HCT116 (cell line): ENCODE data around the gene HIC1. TPM values are rescaled to one million over a fixed set of nuclear protein-coding genes. Genes with fewer than 3 reads are reported as not detected.

ENCODE experiments used
- ATAC-seq: fragments of 200-7000 bp; cut with Tn5 transposase; 2 replicates; pipeline ENCODE4 v1.9.1; 2020; ENCODE audit warnings: mild to moderate bottlenecking, moderate library complexity
- BruUV-seq: library from RNA; stranded (reverse); fragments of 400-500 nt; replicated peaks from 2 replicates; lab custom pipeline; 2021; lab: Mats Ljungman, UMichigan
- CTCF ChIA-PET: fragments of 300-600 bp; sonication (Branson Sonifier 250); formaldehyde crosslinking; loops from one replicate; lab custom pipeline; 2021; ENCODE audit warnings: antibody characterized with exemption; lab: Charles Lee
- POLR2A ChIA-PET: fragments of 300-600, 350-600 bp; sonication (Branson Sonifier 250); formaldehyde crosslinking; loops from one replicate; lab custom pipeline; 2021; ENCODE audit warnings: antibody characterized with exemption; lab: Charles Lee
- RAD21 ChIA-PET, 2 experiments: fragments of 300-600 bp; sonication (Branson Sonifier 250); formaldehyde crosslinking; loops; one replicate each; lab custom pipeline; 2023; ENCODE audit warnings: low total read pairs in 2 of 2; ENCODE audit not compliant: uncharacterized antibody in 2 of 2, unreplicated experiment in 2 of 2, low non-redundant PET in 1 of 2; lab: Charles Lee
- DNase-seq: peaks from one replicate; pipeline ENCODE4 v3.0.0-alpha.2; 2010; ENCODE audit warnings: low read depth, low spot score
- H2AFZ ChIP-seq: fragments of 200-600 bp; shearing (Covaris generic), sonication (generic); 2 replicates; pipeline ENCODE4 v1.6.1; 2017; ENCODE audit warnings: low read depth, mixed run types, mixed read lengths, antibody characterized with exemption, low read length; ENCODE audit not compliant: poor library complexity, severe bottlenecking
- H3K27ac ChIP-seq: 2 replicates; pipeline ENCODE4 v1.5.1; 2012; ENCODE audit warnings: low read depth, low read length
- H3K27me3 ChIP-seq: fragments of 200-600 bp; sonication (generic); 2 replicates; pipeline ENCODE4 v1.6.1; 2016; ENCODE audit warnings: mixed run types, low read length, mixed read lengths; ENCODE audit not compliant: insufficient read depth
- H3K36me3 ChIP-seq, 2 experiments: fragments of 200-500 bp in 1 of 2; fragments of 200-600 bp in 1 of 2; sonication (Bioruptor generic) in 1 of 2; sonication (generic) in 1 of 2; 2 replicates each; pipeline versions ENCODE4 v1.5.1 to v1.6.1; 2014 to 2016; ENCODE audit warnings: low read length in 2 of 2, inconsistent platforms in 1 of 2, mixed read lengths in 1 of 2, mixed run types in 1 of 2; ENCODE audit not compliant: insufficient read depth in 2 of 2, control insufficient read depth in 1 of 2
- H3K4me1 ChIP-seq, 2 experiments: fragments of 200-600 bp in 1 of 2; sonication (generic) in 1 of 2; 2 replicates each; pipeline versions ENCODE4 v1.5.1 to v1.6.1; 2012 to 2017; ENCODE audit warnings: low read length in 2 of 2, inconsistent platforms in 1 of 2, mild to moderate bottlenecking in 1 of 2, mixed read lengths in 1 of 2, mixed run types in 1 of 2, moderate library complexity in 1 of 2; ENCODE audit not compliant: insufficient read depth in 2 of 2, control insufficient read depth in 1 of 2
- H3K4me2 ChIP-seq: fragments of 200-600 bp; sonication (generic); 2 replicates; pipeline ENCODE4 v1.6.1; 2017; ENCODE audit warnings: mixed run types, low read length, mixed read lengths
- H3K4me3 ChIP-seq, 2 experiments: fragments of 200-600 bp in 1 of 2; sonication (generic) in 1 of 2; replicated peaks in 1 of 2; 2 replicates each; pipeline ENCODE4 v1.5.1; 2011 to 2016; ENCODE audit warnings: low read length in 2 of 2, control low read depth in 1 of 2, low read depth in 1 of 2, mild to moderate bottlenecking in 1 of 2, mixed read lengths in 1 of 2, mixed run types in 1 of 2
- H3K79me2 ChIP-seq: fragments of 200-600 bp; sonication (generic); 2 replicates; pipeline ENCODE4 v1.6.1; 2017; ENCODE audit warnings: mild to moderate bottlenecking, mixed run types, low read length, moderate library complexity, mixed read lengths; ENCODE audit not compliant: insufficient read depth
- H3K9ac ChIP-seq: fragments of 200-600 bp; sonication (generic); 2 replicates; pipeline ENCODE4 v1.6.1; 2016; ENCODE audit warnings: low read length, mixed read lengths
- H3K9me2 ChIP-seq: fragments of 200-600 bp; sonication (generic), shearing (Covaris generic); 2 replicates; pipeline ENCODE4 v1.6.1; 2017; ENCODE audit warnings: mixed run types, mild to moderate bottlenecking, moderate library complexity; ENCODE audit not compliant: insufficient read depth
- H3K9me3 ChIP-seq, 2 experiments: fragments of 200-500 bp in 1 of 2; fragments of 200-600 bp in 1 of 2; sonication (Bioruptor generic) in 1 of 2; sonication (generic) in 1 of 2; 2 replicates each; pipeline ENCODE4 v1.6.1; 2014 to 2017; ENCODE audit warnings: low read length in 2 of 2, mixed read lengths in 2 of 2, inconsistent platforms in 1 of 2, low read depth in 1 of 2, mild to moderate bottlenecking in 1 of 2, mixed run types in 1 of 2, moderate library complexity in 1 of 2; ENCODE audit not compliant: control insufficient read depth in 1 of 2, insufficient read depth in 1 of 2
- H4K20me1 ChIP-seq: fragments of 200-600 bp; sonication (generic), shearing (Covaris generic); 2 replicates; pipeline ENCODE4 v1.6.1; 2017; ENCODE audit warnings: mixed run types, mild to moderate bottlenecking, moderate library complexity; ENCODE audit not compliant: insufficient read depth
- CBX3 ChIP-seq: IDR thresholded peaks from 2 replicates; pipeline ENCODE4 v1.6.1; 2012; ENCODE audit warnings: low read depth
- CTCF ChIP-seq, 3 experiments: fragments of 200-600 bp in 1 of 3; sonication (generic) in 1 of 3; IDR thresholded peaks in 2 of 3; conservative IDR thresholded peaks in 1 of 3; 2 replicates each; pipeline ENCODE4 v1.5.1; 2012 to 2017; ENCODE audit warnings: low read depth in 2 of 3, low read length in 2 of 3, antibody characterized with exemption in 1 of 3, borderline replicate concordance in 1 of 3, control low read depth in 1 of 3, mild to moderate bottlenecking in 1 of 3, mixed read lengths in 1 of 3, mixed run types in 1 of 3, moderate library complexity in 1 of 3; ENCODE audit not compliant: insufficient read depth in 1 of 3
- MAX ChIP-seq: IDR thresholded peaks from 2 replicates; pipeline ENCODE4 v1.6.1; 2012
- POLR2AphosphoS5 ChIP-seq: IDR thresholded peaks from 2 replicates; pipeline ENCODE4 v1.6.1; 2011; ENCODE audit warnings: mild to moderate bottlenecking, low read depth, low read length, moderate library complexity
- REST ChIP-seq: IDR thresholded peaks from 2 replicates; pipeline ENCODE4 v1.6.1; 2012; ENCODE audit warnings: low read depth
- SIN3A ChIP-seq: IDR thresholded peaks from 2 replicates; pipeline ENCODE4 v1.6.1; 2012; ENCODE audit warnings: low read depth
- SRF ChIP-seq: IDR thresholded peaks from 2 replicates; pipeline ENCODE4 v1.6.1; 2012; ENCODE audit warnings: low read depth
- ZBTB33 ChIP-seq: IDR thresholded peaks from 2 replicates; pipeline ENCODE4 v1.6.1; 2011; ENCODE audit warnings: mild to moderate bottlenecking, low read length, moderate library complexity; ENCODE audit not compliant: insufficient replicate concordance; ENCODE audit errors: extremely low read depth
- intact Hi-C: fragments of 100-400 bp; cut with micrococcal nuclease; formaldehyde crosslinking; loops from 2 replicates; pipeline ENCODE4 v1.10.0; 2022
- total RNA-seq: library from RNA; stranded (reverse); gene quantifications from one replicate; pipeline ENCODE4 v1.2.1, GENCODE V29; 2021; ENCODE audit not compliant: unreplicated experiment

The HIC1 gene
- total RNA-seq, 1 experiment from 2014 or later = 0.64 TPM

- ChIA-PET CTCF (no interaction called here), RAD21 (no interaction called here), POLR2A (no interaction called here)
- intact Hi-C loops = no loop called here
- Histone ChIP-seq H3K36me3 (no peaks in the 10 kb centered on the region), H3K4me1 (peaks cover 14 to 22% of the 10 kb centered on the region in 2 experiments), H3K9me2 (no peaks in the 10 kb centered on the region), H3K9me3 (no peaks in the 10 kb centered on the region), H3K4me2 (no peak overlapping the region), H4K20me1 (no peaks in the 10 kb centered on the region; the same call in 1 of the 2 replicates), H3K27ac (no peak overlapping the region), H3K9ac (no peak overlapping the region), H2AFZ (no peak overlapping the region), H3K4me3 (no peak overlapping the region), H3K79me2 (no peaks in the 10 kb centered on the region), H3K27me3 (no peaks in the 10 kb centered on the region)
- TF ChIP-seq SRF = no peak
- no peak for TF ChIP-seq REST
- no peak for TF ChIP-seq CBX3
- TF ChIP-seq SIN3A = no peak
- TF ChIP-seq POLR2AphosphoS5 = no peak
- TF ChIP-seq MAX = no peak
- no peak for TF ChIP-seq CTCF (IDR thresholded peaks at IDR 0.05 in 2 of 3, conservative IDR thresholded peaks at IDR 0.05 in 1 of 3; ENCODE audit: borderline replicate concordance in 1 of 3, insufficient read depth in 1 of 3, low read depth in 2 of 3, low read length in 2 of 3)
- no peak for TF ChIP-seq ZBTB33
- no TSS peak for BruUV-seq
- no peak for ATAC-seq
- DNase-seq = no peak
Measured at GRCh38 chr17:2106308-2106955, 51.5 kb downstream of the HIC1 start.
